ENCODE measurements around the gene SHKBP1. TPM values are rescaled to one million over a fixed set of nuclear protein-coding genes. Genes with fewer than 3 reads are reported as not detected.

The SHKBP1 gene
- total RNA-seq, 1 donor from 2014 or later: 14.8 TPM

GRCh38 chr19:40601134-40601974 is 24.7 kb downstream of the SHKBP1 start, which contains the start of gene LTBP4:
LTBP4 (plus strand) TSS chr19:40601369; CDS start chr19:40601388, 19 bp downstream.
- TF ChIP-seq CTCF (IDR thresholded peaks at IDR 0.05; ENCODE audit: borderline replicate concordance): peak; percentile 23
- Histone ChIP-seq H3K4me1 (peaks cover 92% of the 10 kb centered on the region), H3K9me3 (replicated peaks) (no peaks in the 10 kb centered on the region), H3K4me3 (peak within 1 kb of the TSS; percentile 85), H3K27ac (replicated peaks) (peak within 1 kb of the TSS; percentile 93), H3K27me3 (ENCODE audit: low read depth) (peaks cover 22% of the 10 kb centered on the region), H3K36me3 (no peaks in the 10 kb centered on the region)
- intact Hi-C loops (cut with micrococcal nuclease): no loop called here
- DNase-seq: peak; percentile 78

GRCh38 chr19:40603071-40603388 is 26.4 kb downstream of the SHKBP1 start:
- H3K27ac ChIP-seq (replicated peaks): peak overlapping the region; percentile 93
- H3K27me3 ChIP-seq (ENCODE audit: low read depth): peaks cover 5% of the 10 kb centered on the region
- no peaks in the 10 kb centered on the region for H3K36me3 ChIP-seq
- no peak for TF ChIP-seq CTCF (IDR thresholded peaks at IDR 0.05; ENCODE audit: borderline replicate concordance)
- intact Hi-C loops (cut with micrococcal nuclease): no loop called here
- no peaks in the 10 kb centered on the region for H3K9me3 ChIP-seq (replicated peaks)
- peaks cover 91% of the 10 kb centered on the region for H3K4me1 ChIP-seq
- peak overlapping the region; percentile 85 for H3K4me3 ChIP-seq
- no peak for DNase-seq

GRCh38 chr19:40603389-40604170 is 26.9 kb downstream of the SHKBP1 start:
- no peaks in the 10 kb centered on the region for H3K36me3 ChIP-seq

GRCh38 chr19:40604171-40604646 is 27.5 kb downstream of the SHKBP1 start:
- peaks cover 86% of the 10 kb centered on the region for H3K4me1 ChIP-seq
- H3K4me3 ChIP-seq: peak overlapping the region; percentile 85
- H3K27ac ChIP-seq (replicated peaks): peak overlapping the region; percentile 93
- TF ChIP-seq CTCF (IDR thresholded peaks at IDR 0.05; ENCODE audit: borderline replicate concordance): peak; percentile 12
- H3K9me3 ChIP-seq (replicated peaks): no peaks in the 10 kb centered on the region
- DNase-seq: no peak
- H3K27me3 ChIP-seq (ENCODE audit: low read depth): no peaks in the 10 kb centered on the region
- intact Hi-C loops (cut with micrococcal nuclease): no loop called here
- no peaks in the 10 kb centered on the region for H3K36me3 ChIP-seq

More at GRCh38 chr19:40603389-40604170, 26.9 kb downstream of the SHKBP1 start:
- H3K9me3 ChIP-seq (replicated peaks): no peaks in the 10 kb centered on the region
- H3K27ac ChIP-seq (replicated peaks): peak overlapping the region; percentile 93
- H3K4me1 ChIP-seq: peaks cover 89% of the 10 kb centered on the region
- TF ChIP-seq CTCF (IDR thresholded peaks at IDR 0.05; ENCODE audit: borderline replicate concordance): no peak
- peak; percentile 98 for DNase-seq
- peak overlapping the region; percentile 85 for H3K4me3 ChIP-seq
- no peaks in the 10 kb centered on the region for H3K27me3 ChIP-seq (ENCODE audit: low read depth)
- intact Hi-C loops (cut with micrococcal nuclease): no loop called here

- TF ChIP-seq CTCF (IDR thresholded peaks at IDR 0.05; ENCODE audit: borderline replicate concordance): no peak
- DNase-seq: no peak
These were observed 28.1 kb downstream of the SHKBP1 start for GRCh38 chr19:40604647-40605215.

More at GRCh38 chr19:40604647-40605215, 28.1 kb downstream of the SHKBP1 start:
- Histone ChIP-seq H3K36me3 (no peaks in the 10 kb centered on the region), H3K4me3 (peak overlapping the region; percentile 85), H3K9me3 (replicated peaks) (no peaks in the 10 kb centered on the region), H3K27me3 (ENCODE audit: low read depth) (no peaks in the 10 kb centered on the region), H3K4me1 (peaks cover 86% of the 10 kb centered on the region), H3K27ac (replicated peaks) (peak overlapping the region; percentile 93)
- intact Hi-C loops (cut with micrococcal nuclease): no loop called here
